ENCODE results near the gene OR56B4.
"Not testable (repeated sequence)": the region's sequence is repeated elsewhere in the genome, so short reads cannot be mapped to it uniquely, and the experiment has no call there.

OR56B4 gene, protein sequence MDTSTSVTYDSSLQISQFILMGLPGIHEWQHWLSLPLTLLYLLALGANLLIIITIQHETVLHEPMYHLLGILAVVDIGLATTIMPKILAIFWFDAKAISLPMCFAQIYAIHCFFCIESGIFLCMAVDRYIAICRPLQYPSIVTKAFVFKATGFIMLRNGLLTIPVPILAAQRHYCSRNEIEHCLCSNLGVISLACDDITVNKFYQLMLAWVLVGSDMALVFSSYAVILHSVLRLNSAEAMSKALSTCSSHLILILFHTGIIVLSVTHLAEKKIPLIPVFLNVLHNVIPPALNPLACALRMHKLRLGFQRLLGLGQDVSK

DNA sequence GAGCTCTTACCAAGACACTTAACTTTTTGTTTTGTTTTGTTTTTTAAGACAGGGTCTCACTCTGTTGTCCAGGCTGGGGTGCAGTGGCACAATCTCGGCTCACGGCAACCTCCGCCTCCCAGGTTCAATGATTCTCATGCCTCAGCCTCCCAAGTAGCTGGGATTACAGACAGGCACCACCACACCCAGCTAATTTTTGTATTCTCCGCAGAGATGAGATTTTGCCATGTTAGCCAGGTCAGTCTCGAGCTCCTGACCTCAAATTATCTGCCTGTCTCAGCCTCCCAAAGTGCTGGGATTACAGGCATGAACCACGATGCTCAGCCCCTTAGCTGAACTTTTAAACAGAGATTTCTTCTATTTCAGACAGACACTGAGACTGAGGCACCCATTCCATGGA, at the start of gene OR56B4:
Gene OR56B4, plus strand, starts transcription at position 301 of the 400 bp plus-strand sequence. Its CDS starts 95 bp downstream, at position 396.
- not testable (repeated sequence) for H3K4me1 ChIP-seq (ENCODE audit: insufficient read depth, low read length); H3K9me3 ChIP-seq (ENCODE audit: low read length); H3K27me3 ChIP-seq (ENCODE audit: insufficient read depth, low read length)

DNA sequence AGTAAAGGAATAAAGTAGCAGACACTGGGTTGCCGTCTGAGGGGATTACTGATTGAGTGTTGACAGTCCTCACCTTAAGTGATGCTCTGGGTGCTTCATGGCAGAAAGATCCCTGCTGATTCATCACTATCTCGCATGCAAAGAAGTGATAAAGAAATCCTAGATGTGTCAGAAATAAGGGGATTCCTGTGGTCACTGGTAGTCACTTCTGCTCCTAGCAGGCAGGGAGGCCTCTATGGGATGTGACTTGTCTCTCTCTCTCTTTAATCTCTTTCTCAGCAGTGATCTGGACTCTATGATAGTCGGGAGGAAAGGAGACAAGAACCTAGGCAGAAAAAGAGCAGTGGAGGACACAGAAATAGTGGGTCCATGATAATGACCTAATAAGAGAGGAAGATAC, 46.0 kb upstream of the OR56B4 start:
- H3K27me3 ChIP-seq (ENCODE audit: insufficient read depth, low read length), result no peaks in the 10 kb centered on the region
- H3K4me1 ChIP-seq (ENCODE audit: insufficient read depth, low read length), result no peaks in the 10 kb centered on the region
- no peak overlapping the region for H2AFZ ChIP-seq (ENCODE audit: low read depth, low read length)
- no peak overlapping the region for H3K4me3 ChIP-seq (ENCODE audit: low read length)
- H3K36me3 ChIP-seq (ENCODE audit: insufficient read depth, low read length), result no peaks in the 10 kb centered on the region
- no peaks in the 10 kb centered on the region for H3K9me3 ChIP-seq (ENCODE audit: low read length)

More for the DNA sequence above, at the start of gene OR56B4:
- not testable (repeated sequence) for H3K4me3 ChIP-seq (ENCODE audit: low read length); H3K36me3 ChIP-seq (ENCODE audit: insufficient read depth, low read length); H2AFZ ChIP-seq (ENCODE audit: low read depth, low read length)

DNA sequence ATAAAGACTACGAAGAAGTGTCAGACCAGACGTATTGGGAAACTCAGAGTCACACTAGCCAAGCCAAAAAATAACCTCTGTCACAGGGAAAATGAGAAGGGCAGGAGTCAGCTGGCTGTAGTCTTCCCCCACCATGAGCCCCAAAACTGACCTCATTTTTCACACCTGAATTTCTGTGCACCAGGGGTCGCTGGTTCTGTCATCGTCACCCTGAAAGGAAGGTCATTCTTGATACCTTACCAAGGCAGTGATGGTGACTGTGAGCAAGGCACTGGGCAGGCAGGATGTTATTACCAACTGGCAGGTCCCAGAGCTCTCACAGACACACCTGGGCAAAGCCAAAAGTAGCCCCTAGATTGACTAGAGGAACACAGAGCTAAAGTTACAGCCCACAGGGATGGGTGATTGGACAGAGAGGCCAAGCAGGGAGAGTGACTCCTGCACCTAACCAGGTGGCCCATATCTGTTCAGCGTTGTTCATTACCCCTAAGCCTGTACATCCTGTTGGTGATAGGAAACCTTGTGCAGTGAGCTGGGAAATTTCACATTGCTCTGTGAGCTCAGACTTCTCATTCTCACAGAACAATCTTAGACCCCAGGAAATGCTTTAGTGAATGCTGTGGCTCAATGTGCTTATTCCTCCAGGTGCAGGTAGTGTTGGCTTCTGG, 44.7 kb upstream of the OR56B4 start:
- Histone ChIP-seq H3K4me1 (ENCODE audit: insufficient read depth, low read length) (no peaks in the 10 kb centered on the region), H2AFZ (ENCODE audit: low read depth, low read length) (no peak overlapping the region), H3K36me3 (ENCODE audit: insufficient read depth, low read length) (no peaks in the 10 kb centered on the region), H3K27me3 (ENCODE audit: insufficient read depth, low read length) (no peaks in the 10 kb centered on the region), H3K9me3 (ENCODE audit: low read length) (no peaks in the 10 kb centered on the region), H3K4me3 (ENCODE audit: low read length) (no peak overlapping the region)

DNA sequence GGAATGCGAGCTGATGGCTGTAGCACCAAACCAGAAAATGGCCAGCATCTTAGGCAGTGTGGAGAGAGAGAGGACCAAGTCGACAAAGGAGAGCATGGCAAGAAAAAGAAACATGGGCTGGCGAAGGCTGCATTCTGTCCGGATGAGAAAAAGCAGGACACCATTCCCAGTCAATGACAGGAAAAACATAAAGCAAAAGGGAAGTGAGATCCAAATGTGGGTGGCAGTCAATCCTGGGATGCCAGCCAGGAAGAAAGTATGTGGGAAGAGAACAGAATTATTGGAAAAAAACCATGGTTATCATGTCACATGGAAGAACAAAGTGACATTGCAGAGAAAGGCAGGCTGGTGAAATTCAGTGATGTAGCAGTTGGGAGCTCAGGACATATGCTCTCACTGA, 40.0 kb upstream of the OR56B4 start:
- no peaks in the 10 kb centered on the region for H3K36me3 ChIP-seq (ENCODE audit: insufficient read depth, low read length)
- H2AFZ ChIP-seq (ENCODE audit: low read depth, low read length), result no peak overlapping the region
- peaks cover 2% of the 10 kb centered on the region for H3K27me3 ChIP-seq (ENCODE audit: insufficient read depth, low read length)
- H3K4me1 ChIP-seq (ENCODE audit: insufficient read depth, low read length), result no peaks in the 10 kb centered on the region
- H3K9me3 ChIP-seq (ENCODE audit: low read length), result no peaks in the 10 kb centered on the region
- H3K4me3 ChIP-seq (ENCODE audit: low read length), result no peak overlapping the region

DNA sequence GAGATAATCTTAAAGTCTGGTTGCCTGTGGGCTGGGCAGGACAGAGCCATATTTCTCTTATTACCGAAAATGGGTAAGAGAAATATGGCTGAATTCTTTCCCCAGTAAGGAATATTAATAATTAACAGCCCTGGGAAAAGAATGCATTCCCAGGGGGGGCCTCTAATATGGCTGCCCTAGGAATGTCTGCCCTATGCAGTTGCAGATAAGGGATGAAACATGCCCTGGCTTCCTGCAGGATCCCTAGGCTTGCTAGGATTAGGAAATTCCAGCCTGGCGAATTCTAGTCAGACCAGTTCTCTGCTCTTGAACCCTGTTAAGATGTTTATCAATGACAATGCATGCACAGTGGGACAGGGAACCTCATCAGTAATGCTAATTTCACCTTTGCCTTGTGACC, 31.0 kb upstream of the OR56B4 start:
- H3K9me3 ChIP-seq (ENCODE audit: low read length); H3K4me1 ChIP-seq (ENCODE audit: insufficient read depth, low read length): not testable (repeated sequence)

DNA sequence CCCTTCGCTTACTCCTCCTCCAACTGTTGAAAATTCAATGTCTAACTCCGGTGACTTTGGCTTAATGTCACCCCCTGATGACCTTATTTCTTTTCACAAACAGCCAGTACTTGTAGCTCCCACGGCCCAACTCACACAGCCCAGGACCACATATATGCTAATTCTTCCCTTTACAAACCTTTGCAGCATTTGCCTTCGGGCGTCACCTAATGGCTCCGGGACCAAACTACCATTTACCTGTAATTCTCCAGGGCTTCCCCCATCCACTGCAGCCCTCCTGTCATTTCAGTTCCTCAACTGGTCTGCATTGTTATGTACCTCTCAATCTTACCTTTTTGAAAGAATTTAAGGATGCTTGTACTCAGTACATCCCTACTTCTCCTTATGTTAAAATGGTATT, 29.8 kb upstream of the OR56B4 start:
- Histone ChIP-seq H3K4me1 (ENCODE audit: insufficient read depth, low read length) (no peaks in the 10 kb centered on the region), H3K36me3 (ENCODE audit: insufficient read depth, low read length) (no peaks in the 10 kb centered on the region), H2AFZ (ENCODE audit: low read depth, low read length) (no peak overlapping the region), H3K27me3 (ENCODE audit: insufficient read depth, low read length) (peaks cover 3% of the 10 kb centered on the region), H3K4me3 (ENCODE audit: low read length) (no peak overlapping the region), H3K9me3 (ENCODE audit: low read length) (no peaks in the 10 kb centered on the region)

More for the DNA sequence above, 31.0 kb upstream of the OR56B4 start:
- H2AFZ ChIP-seq (ENCODE audit: low read depth, low read length); H3K27me3 ChIP-seq (ENCODE audit: insufficient read depth, low read length); H3K4me3 ChIP-seq (ENCODE audit: low read length); H3K36me3 ChIP-seq (ENCODE audit: insufficient read depth, low read length): not testable (repeated sequence)

DNA sequence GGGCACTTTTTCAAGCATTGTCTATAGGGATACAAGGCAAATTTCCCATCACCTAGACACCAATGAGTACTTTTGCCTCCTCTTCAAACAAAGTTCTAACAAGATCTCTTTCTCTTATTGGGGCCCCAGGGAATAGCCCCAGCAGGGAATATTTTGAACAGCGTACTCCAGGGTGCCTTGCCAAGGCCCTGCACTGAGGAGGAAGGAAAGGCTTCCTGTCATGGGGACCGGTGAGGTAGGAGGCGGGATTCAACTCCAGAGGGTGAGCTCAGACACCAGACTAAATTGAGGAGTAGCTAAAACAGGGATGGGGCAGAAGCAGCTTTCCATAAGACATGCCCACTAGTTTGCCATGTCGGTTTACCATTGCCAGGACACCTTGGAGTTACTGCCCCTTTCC, 28.0 kb upstream of the OR56B4 start:
- Histone ChIP-seq H3K27me3 (ENCODE audit: insufficient read depth, low read length) (peaks cover 3% of the 10 kb centered on the region), H3K9me3 (ENCODE audit: low read length) (no peaks in the 10 kb centered on the region), H3K36me3 (ENCODE audit: insufficient read depth, low read length) (no peaks in the 10 kb centered on the region), H3K4me1 (ENCODE audit: insufficient read depth, low read length) (no peaks in the 10 kb centered on the region), H2AFZ (ENCODE audit: low read depth, low read length) (no peak overlapping the region), H3K4me3 (ENCODE audit: low read length) (no peak overlapping the region)

DNA sequence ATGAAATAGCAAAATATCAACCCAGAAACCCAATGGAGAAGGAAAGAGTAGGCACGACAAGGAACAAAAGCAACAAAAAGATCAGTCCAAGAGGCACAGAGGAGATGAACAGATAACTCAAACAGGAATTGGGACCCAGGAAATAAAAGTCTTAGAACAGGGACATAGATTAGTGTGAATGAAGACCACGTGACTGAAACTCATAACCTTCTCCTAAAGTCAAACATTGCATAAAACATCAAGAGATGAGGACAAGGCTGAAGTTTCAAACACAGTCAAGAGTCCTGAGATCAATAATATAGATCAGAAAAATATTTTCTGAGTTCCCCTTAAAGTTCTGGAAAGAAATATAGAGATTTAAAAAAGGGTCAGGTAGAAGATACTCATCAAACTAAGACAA, 24.4 kb upstream of the OR56B4 start:
- no peaks in the 10 kb centered on the region for H3K36me3 ChIP-seq (ENCODE audit: insufficient read depth, low read length)
- H3K9me3 ChIP-seq (ENCODE audit: low read length), result no peaks in the 10 kb centered on the region
- H3K27me3 ChIP-seq (ENCODE audit: insufficient read depth, low read length), result no peaks in the 10 kb centered on the region
- no peak overlapping the region for H3K4me3 ChIP-seq (ENCODE audit: low read length)
- H2AFZ ChIP-seq (ENCODE audit: low read depth, low read length), result no peak overlapping the region
- no peaks in the 10 kb centered on the region for H3K4me1 ChIP-seq (ENCODE audit: insufficient read depth, low read length)

DNA sequence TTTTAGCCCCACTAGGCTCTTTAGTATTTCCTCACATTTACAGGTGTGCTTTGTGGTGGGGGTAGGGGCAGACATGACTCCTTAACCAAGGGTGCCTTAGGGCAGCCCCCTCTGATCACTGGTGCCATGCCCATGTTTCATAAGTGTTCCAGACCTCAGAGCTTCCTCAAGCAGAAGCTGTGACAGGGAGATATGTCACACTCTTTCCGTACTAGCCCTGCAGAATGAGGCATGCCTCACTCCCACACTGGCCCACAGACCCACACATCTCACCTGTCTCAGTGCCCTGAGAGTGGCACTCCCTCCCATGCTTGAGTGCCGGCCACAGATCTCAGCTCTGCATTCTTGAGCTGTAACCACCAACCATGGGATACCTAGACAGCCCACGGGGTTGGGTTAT, 22.9 kb upstream of the OR56B4 start:
- Histone ChIP-seq H3K4me3 (ENCODE audit: low read length) (no peak overlapping the region), H3K36me3 (ENCODE audit: insufficient read depth, low read length) (no peaks in the 10 kb centered on the region), H2AFZ (ENCODE audit: low read depth, low read length) (no peak overlapping the region), H3K27me3 (ENCODE audit: insufficient read depth, low read length) (no peaks in the 10 kb centered on the region), H3K4me1 (ENCODE audit: insufficient read depth, low read length) (no peaks in the 10 kb centered on the region), H3K9me3 (ENCODE audit: low read length) (no peaks in the 10 kb centered on the region)

DNA sequence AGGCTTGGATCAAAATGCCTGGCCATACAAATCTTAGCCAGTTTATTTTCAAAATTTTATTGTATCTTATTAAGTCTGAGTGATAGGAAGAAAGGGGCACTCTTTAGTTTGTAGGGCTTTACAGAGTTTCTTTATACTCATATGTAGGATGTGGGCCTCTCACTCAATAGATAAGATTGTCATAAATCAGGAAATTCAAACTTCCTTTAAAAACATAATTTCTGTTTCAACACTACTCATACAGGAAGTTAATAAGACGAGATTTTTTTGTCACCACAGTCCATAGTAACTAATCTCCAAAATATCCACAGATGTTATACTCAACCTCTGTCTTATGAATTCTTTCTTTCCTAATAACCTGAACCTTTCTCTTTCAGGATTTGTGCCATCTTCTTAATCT, 13.3 kb upstream of the OR56B4 start:
- Histone ChIP-seq H3K27me3 (ENCODE audit: insufficient read depth, low read length) (no peaks in the 10 kb centered on the region), H2AFZ (ENCODE audit: low read depth, low read length) (no peak overlapping the region), H3K36me3 (ENCODE audit: insufficient read depth, low read length) (no peaks in the 10 kb centered on the region), H3K9me3 (ENCODE audit: low read length) (no peaks in the 10 kb centered on the region), H3K4me3 (ENCODE audit: low read length) (no peak overlapping the region), H3K4me1 (ENCODE audit: insufficient read depth, low read length) (no peaks in the 10 kb centered on the region)

DNA sequence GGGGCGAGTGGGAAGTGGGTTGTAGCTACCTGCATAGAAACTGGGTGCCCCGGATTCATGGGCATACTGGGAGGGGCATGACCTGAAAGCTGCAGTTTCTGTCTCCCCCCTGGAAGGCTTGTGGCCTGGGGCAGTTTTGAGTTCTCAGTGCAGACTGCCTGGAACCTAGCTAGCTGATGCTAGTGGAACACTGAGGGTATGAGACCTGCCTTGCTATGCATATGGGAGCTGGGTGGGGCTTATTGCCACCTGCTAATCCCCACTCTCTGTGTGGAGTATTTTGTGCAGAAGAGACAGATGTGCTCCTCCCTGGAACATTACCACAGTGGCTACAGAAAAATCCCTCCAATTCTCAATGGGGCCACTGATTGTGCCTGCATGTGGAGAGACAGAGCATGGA, 11.7 kb upstream of the OR56B4 start:
- Histone ChIP-seq H3K9me3 (ENCODE audit: low read length) (no peaks in the 10 kb centered on the region), H3K27me3 (ENCODE audit: insufficient read depth, low read length) (no peaks in the 10 kb centered on the region), H2AFZ (ENCODE audit: low read depth, low read length) (no peak overlapping the region), H3K36me3 (ENCODE audit: insufficient read depth, low read length) (no peaks in the 10 kb centered on the region), H3K4me3 (ENCODE audit: low read length) (no peak overlapping the region), H3K4me1 (ENCODE audit: insufficient read depth, low read length) (no peaks in the 10 kb centered on the region)

DNA sequence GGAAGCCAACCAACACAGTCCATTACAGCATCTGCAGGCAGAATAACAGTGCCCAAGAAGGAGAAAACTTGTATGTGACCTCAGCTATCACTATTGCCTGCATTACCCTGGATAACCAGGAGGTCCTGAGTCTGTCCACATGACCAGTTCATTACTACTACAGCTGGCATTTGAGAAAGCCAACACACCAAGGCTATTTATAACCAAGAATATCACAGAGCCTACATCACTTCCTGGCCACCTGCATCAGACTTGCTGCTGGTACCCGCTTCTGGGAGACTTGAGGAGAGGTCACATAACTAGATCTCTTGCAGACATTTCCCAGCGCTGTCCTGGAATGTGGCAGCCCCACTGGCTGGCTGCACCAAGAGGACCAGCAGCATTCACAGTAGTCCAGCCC, 11.1 kb upstream of the OR56B4 start:
- no peak overlapping the region for H3K4me3 ChIP-seq (ENCODE audit: low read length)
- H2AFZ ChIP-seq (ENCODE audit: low read depth, low read length), result no peak overlapping the region
- H3K4me1 ChIP-seq (ENCODE audit: insufficient read depth, low read length), result no peaks in the 10 kb centered on the region
- no peaks in the 10 kb centered on the region for H3K36me3 ChIP-seq (ENCODE audit: insufficient read depth, low read length)
- no peaks in the 10 kb centered on the region for H3K9me3 ChIP-seq (ENCODE audit: low read length)
- H3K27me3 ChIP-seq (ENCODE audit: insufficient read depth, low read length), result no peaks in the 10 kb centered on the region

DNA sequence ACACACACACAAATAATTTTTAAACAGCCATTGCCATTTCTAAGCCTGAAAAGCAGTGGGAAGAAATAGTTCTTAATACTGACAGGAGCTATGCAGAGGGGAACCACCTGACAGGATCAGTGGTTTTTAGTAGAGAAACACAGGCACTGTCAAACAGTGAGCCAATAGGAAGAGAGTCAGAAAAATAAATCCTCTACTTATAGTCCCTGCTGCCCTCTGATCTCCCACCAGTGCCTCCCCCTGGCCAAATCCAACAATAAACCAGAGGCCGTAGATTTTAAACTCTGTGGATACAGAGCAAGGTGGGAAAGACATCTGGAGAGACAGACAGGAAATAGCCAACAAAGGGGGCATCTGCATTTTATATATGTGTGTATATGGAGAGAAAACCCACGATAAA, 7.9 kb upstream of the OR56B4 start:
- Histone ChIP-seq H3K36me3 (ENCODE audit: insufficient read depth, low read length) (no peaks in the 10 kb centered on the region), H3K9me3 (ENCODE audit: low read length) (no peaks in the 10 kb centered on the region), H3K4me1 (ENCODE audit: insufficient read depth, low read length) (no peaks in the 10 kb centered on the region), H2AFZ (ENCODE audit: low read depth, low read length) (no peak overlapping the region), H3K27me3 (ENCODE audit: insufficient read depth, low read length) (no peaks in the 10 kb centered on the region), H3K4me3 (ENCODE audit: low read length) (no peak overlapping the region)

DNA sequence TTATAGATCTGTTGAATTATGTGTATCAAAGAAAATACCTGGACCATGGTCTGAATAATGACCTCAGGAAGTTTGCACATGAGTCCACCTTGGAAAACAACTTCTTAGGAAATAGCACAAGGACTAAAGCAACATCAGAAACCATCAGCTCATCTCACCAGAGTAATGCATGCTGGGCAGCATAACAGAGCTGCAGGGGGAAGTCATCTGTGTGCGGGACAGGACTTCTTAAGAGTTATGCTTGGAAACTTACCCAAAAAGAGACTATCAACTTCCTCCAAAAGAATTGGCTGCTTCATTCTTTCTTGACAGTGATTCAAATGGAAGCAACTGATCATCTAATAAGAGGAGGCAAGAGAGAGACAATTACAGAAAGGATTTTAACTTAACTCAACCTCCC, 2.5 kb downstream of the OR56B4 start:
- no peaks in the 10 kb centered on the region for H3K36me3 ChIP-seq (ENCODE audit: insufficient read depth, low read length)
- no peaks in the 10 kb centered on the region for H3K4me1 ChIP-seq (ENCODE audit: insufficient read depth, low read length)
- H3K27me3 ChIP-seq (ENCODE audit: insufficient read depth, low read length), result no peaks in the 10 kb centered on the region
- H3K4me3 ChIP-seq (ENCODE audit: low read length), result no peak overlapping the region
- no peaks in the 10 kb centered on the region for H3K9me3 ChIP-seq (ENCODE audit: low read length)
- H2AFZ ChIP-seq (ENCODE audit: low read depth, low read length), result no peak overlapping the region

Data from neuron (in vitro differentiated cells).